Measurements from ENCODE around the gene EYS. TPM values are rescaled to one million over a fixed set of nuclear protein-coding genes. Genes with fewer than 3 reads are reported as not detected.

Gene EYS
- total and polyA plus RNA-seq, 2 of the 13 experiments (the other 11 are each of a cell fraction or from before 2014, with no cell fraction given), result 0.04 to 0.07 TPM

GRCh38 chr6:64644024-64644423, 1063.0 kb downstream of the EYS start:
- intact Hi-C loops (cut with micrococcal nuclease; ENCODE audit: unreplicated experiment), result no loop called here
- Histone ChIP-seq H3K79me2 (ENCODE audit: insufficient read depth, low read length) (no peaks in the 10 kb centered on the region), H3K4me1 (ENCODE audit: insufficient read depth, low read length) (no peaks in the 10 kb centered on the region), H3K27ac (ENCODE audit: extremely low read length, insufficient read depth, low read length) (no peak overlapping the region), H3K27me3 (ENCODE audit: control insufficient read depth in 1 of 2, insufficient read depth in 2 of 2, low read length in 2 of 2) (no peaks in the 10 kb centered on the region), H3K9me3 (ENCODE audit: low read length) (no peaks in the 10 kb centered on the region; the same call in 1 of the 2 replicates), H2AFZ (ENCODE audit: low read length) (no peak overlapping the region), H3K9ac (ENCODE audit: insufficient read depth, low read depth, low read length) (no peak overlapping the region), H3K4me2 (ENCODE audit: low read depth, low read length) (no peak overlapping the region), H3K36me3 (replicated peaks in 1 of 2; ENCODE audit: control insufficient read depth in 1 of 2, insufficient read depth in 2 of 2, low read length in 2 of 2) (no peaks in the 10 kb centered on the region), H3K4me3 (replicated peaks in 1 of 3; ENCODE audit: insufficient read depth in 1 of 3, low read depth in 2 of 3, low read length in 3 of 3) (no peak overlapping the region), H4K20me1 (ENCODE audit: insufficient read depth, low read length) (no peaks in the 10 kb centered on the region)
- ChIA-PET POLR2A (no interaction called here), CTCF (ENCODE audit: low intra/inter-chr PET ratio, low total read pairs) (no interaction called here)
- DNase-seq (ENCODE audit: low spot score), result no peak
- WGBS (ENCODE audit: low lambda C conversion rate), result 2% methylated on average over 1 of the region's 1 CpG
- FAIRE-seq, result no peak
- in situ Hi-C loops (cut with HindIII; ENCODE audit: extremely low pct_ligation_motif_present, low pct_unique_long_range_greater_than_20kb), result no loop called here
- BruUV-seq (replicated peaks), result no TSS peak
- TF ChIP-seq ZIK1 (CRISPR knock-in tag; IDR thresholded peaks at IDR 0.05; ENCODE audit: borderline replicate concordance, low read depth), result no peak
- no peak for TF ChIP-seq JDP2 (CRISPR knock-in tag; IDR thresholded peaks at IDR 0.05; ENCODE audit: borderline replicate concordance)
- TF ChIP-seq MLXIP (CRISPR knock-in tag; IDR thresholded peaks at IDR 0.05; ENCODE audit: borderline replicate concordance), result no peak
- no peak for TF ChIP-seq RARG (CRISPR knock-in tag; IDR thresholded peaks at IDR 0.05; ENCODE audit: low read depth)
- no peak for TF ChIP-seq RBFOX2 (IDR thresholded peaks at IDR 0.05; ENCODE audit: low read depth, low read length)
- no peak for TF ChIP-seq ZNF569 (CRISPR knock-in tag; IDR thresholded peaks at IDR 0.05; ENCODE audit: borderline replicate concordance)
- no peak for TF ChIP-seq BCL3 (CRISPR knock-in tag; IDR thresholded peaks at IDR 0.05)
- no peak for TF ChIP-seq ZNF503 (CRISPR knock-in tag; IDR thresholded peaks at IDR 0.05)
- TF ChIP-seq E2F2 (CRISPR knock-in tag; IDR thresholded peaks at IDR 0.05; ENCODE audit: borderline replicate concordance), result no peak
- no peak for TF ChIP-seq MBD4 (IDR thresholded peaks at IDR 0.05; ENCODE audit: borderline replicate concordance, low read length)
- no peak for TF ChIP-seq TFDP2 (CRISPR knock-in tag; IDR thresholded peaks at IDR 0.05)
- no peak for TF ChIP-seq NFE2 (CRISPR knock-in tag; IDR thresholded peaks at IDR 0.05)
- no peak for TF ChIP-seq TFDP1 (CRISPR knock-in tag; IDR thresholded peaks at IDR 0.05; ENCODE audit: borderline replicate concordance)
- TF ChIP-seq IKZF4 (CRISPR knock-in tag; IDR thresholded peaks at IDR 0.05; ENCODE audit: borderline replicate concordance, low read depth, not compliant biosample characterization), result no peak
- TF ChIP-seq SNRNP70 (IDR thresholded peaks at IDR 0.05; ENCODE audit: low read depth, low read length), result no peak
- no peak for ATAC-seq

Data from HepG2 (cell line).